22Rv1 (cell line): Measurements from ENCODE around the gene ARL6IP6.

ENCODE experiments used
- CTCF ChIP-seq: fragments of 450-650 bp; IDR thresholded peaks from 2 replicates; pipeline ENCODE4 v1.5.1; 2017; ENCODE audit warnings: mild to moderate bottlenecking
- ZFX ChIP-seq: fragments of 450-650 bp; IDR thresholded peaks from 2 replicates; pipeline ENCODE4 v1.6.1; 2017; ENCODE audit warnings: antibody characterized with exemption, borderline replicate concordance

- TF ChIP-seq CTCF (no peak), ZFX (no peak)
Measured at GRCh38 chr2:152694161-152694661, 24.2 kb upstream of the ARL6IP6 start.
